Activated effector memory CD4-positive, alpha-beta T cell treated with anti-CD3 and anti-CD28 coated beads, Interleukin-2, amount 50 U/mL, for 16 hours (primary cell): ENCODE data around the gene PTCH1.

Experiments used
- DNase-seq: peaks from one replicate; pipeline ENCODE4 v3.0.0-alpha.2; 2020

PTCH1 gene

DNA sequence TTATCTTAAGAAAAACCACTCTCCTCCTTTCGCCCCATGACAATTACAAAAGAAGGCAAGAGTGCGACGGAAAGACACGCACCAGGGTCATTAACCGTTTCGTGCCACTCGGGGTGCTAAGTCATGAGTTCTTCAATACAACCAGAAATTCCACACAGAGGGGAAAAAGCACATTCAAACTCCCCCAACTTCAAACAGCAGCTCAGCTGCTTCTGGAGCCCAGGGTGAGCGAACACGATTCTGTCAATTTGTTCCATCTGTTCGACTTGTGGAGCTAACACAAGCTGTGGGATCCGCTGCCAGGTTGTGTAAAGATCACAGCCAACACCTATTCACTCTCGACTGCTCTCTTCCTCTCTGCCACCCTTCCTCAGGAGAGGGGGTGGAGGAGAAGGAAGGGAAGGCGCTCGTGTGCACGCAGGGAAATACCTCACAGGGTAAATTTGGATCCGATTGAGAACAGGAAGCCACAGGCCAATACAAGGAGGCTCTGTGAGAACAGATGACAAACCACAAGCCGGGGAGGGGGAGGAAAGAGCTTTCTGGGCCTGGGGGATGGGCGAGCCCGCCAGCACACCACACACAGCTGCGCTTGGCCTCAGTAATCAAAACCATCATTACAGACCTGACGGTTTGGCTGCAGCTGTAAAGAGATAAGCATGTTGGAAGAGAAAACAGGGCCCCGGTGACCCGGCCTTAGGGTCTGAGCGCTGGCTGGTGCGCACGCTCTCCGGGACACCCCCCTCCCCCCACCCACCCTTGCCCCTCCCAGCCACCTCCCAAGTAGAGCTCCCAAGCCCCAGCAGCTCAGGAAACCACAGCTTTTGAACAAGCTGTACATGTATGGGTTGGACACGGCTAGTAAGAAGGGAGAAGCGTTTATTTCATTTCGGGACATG, 54.3 kb downstream of the PTCH1 start:
- peak; percentile 86 for DNase-seq

DNA sequence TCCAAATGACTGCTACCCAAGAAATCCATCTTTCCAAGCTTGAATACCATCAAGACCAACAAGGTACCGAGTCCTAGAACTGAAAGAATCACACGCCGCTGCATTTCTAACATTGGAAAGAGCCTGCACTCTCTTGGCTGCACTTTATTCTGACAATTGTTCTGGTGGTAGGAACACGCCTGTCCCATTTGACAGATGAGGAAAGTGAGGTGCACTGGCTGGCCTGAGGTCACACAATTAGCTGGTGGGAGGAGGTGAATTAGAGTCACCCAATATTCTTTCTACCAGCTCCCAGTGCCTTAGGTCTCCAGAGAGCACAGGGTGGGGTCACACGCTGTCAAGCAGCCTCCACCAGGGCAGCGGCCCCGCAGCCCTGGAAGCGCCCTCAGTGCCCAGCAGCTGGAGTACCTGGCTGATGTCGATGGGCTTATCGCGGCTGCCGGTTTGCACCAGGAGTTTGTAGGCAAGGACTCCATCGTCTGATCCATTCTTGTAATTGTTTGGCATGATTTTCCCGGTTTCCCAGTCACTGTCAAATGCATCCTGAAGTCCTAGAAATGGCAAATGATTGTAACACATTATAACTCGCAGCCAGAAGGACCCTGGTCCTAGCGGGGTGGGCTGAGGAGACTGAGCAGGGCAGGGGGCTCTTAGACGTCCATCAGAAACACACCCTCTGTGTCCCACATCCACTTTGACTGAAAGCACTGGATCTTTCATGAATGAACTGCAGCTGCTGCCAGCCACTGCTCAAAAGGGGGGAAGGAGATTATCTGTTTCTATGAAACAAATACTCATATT, 55.1 kb downstream of the PTCH1 start:
- DNase-seq = no peak

DNA sequence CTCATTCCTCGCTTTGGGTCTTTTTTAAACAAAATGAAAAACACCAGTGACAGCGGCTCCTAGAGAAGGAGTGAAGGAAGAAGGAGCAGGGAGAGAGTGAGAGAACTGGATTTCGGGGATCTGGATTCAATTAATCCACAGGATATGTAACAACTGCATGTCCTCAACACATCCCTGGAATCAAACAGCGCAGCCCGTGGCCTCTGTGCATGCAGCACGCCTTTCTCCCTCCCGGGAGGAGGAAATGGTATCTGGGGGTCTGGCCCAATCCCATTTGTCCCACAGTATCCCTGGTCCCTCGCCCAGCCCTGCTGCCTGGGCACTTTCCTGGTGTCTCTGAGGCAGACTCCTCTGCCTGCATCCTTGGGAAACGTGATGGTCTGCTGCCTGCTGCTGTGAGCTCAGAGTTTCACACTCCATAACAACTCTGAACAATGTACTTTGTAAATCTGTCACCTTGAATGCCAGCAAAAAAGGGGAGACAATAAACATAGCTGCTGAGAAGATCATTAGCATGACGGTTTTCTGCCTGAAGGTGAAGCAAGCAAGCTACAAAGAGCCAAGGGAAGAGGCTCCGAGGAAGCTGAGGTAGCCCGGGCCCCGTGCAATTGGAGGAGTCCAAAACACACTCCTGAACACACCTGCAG, 56.1 kb downstream of the PTCH1 start:
- DNase-seq = no peak

DNA sequence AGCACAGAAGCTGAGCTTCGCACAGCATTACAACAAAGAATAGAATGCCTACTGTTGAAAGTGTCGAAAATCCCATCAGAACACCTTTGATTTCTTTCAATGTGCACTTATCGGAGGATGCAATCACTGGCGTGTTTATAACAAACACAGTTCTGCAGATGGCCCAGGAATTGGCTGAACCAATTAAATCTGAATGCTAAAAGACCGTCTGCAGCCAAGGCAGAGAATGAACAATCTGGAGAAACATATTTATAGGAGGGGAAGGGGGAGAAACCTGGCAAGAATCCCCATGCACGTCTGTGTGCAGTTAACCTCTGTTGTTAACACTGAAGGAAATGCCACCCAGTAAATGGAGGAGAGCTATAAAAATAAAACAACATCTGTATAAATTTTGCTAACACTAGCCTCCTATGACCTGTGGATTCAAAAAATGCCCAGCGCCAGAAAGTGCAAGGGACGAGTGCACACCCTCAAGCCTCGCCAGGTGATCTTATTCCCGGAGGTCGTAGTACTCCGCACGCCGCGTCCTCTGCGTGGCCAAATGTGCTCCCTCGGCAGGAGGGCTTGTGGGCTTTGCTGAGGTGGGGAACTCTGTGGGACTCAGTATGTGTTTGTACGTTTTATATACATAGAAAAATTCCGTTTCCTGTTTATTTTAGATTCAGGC, 56.8 kb downstream of the PTCH1 start:
- no peak for DNase-seq

DNA sequence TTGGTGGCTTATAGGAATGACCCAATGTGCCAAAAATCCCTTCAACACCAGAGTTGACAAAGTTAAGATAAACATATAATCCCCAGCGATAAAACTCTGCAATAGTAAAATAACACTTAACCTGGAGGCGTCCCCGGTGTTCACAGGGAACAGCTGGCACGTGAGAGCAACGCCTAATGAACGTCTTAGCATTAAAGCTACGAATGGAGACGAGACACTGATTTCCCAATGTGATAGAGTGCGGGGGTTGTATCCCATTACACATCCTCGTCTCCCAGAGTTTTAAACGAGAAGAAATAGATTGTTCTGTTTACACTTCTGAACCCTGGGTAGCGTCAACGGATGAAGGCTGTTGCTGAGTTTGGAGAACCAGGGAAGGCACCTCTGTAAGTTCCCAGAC, 57.6 kb downstream of the PTCH1 start:
- DNase-seq = no peak

DNA sequence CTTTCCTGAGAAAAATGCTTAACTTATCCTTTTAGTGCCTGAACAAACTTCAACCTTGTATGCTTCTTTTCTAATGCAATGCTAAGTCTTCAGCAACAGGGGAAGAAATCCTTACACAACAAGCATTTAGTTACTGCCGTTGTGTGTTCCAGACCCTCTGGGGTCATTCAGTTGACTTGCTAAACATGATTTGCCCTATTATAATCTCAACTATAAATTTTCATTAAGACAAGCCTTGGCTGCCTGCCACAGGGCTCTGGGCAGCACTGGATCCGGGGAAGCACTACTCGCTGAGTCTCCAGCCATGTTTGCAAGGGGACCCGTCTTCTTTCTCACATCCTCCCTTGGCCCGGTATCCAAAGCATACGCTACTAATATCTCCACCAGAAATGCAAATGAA, 58.1 kb downstream of the PTCH1 start:
- DNase-seq = no peak

DNA sequence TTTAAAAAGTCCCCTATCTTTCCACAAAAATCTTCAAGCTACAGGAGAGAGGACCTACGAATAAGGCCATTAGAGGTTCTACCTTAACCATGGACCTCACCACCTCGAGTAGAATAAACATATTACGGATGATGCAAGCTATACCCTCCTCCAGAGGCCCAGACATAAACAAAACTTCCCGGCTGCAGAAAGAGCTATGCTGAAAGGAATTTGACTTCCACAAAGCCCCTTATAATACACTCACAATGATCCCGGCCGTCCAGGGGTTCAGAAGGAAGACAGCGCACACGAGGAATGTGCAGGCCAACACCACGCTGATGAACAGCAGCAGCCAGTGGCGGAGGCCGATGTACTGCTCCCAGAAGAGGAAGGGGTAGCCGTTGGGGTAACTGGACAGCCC, 59.0 kb downstream of the PTCH1 start:
- no peak for DNase-seq

DNA sequence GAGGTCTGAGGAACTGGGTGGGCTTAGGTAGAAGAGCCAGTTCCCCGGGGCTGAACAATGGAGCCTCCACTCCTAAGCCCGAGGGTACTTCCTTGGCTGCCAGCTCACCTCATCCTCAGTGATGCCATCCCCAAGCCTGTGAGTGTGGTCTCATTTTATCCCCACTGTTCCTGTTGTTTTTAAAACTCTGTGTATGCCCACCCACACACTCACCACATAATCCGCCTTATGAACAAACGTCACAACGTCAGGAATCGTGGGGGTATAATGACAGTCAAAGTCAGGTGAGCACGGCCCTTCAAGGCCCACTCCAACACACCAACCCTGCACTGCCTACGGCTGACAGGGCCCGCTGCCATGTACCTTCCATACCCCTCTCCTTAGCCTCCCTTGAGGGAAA, 61.1 kb downstream of the PTCH1 start:
- DNase-seq = no peak

DNA sequence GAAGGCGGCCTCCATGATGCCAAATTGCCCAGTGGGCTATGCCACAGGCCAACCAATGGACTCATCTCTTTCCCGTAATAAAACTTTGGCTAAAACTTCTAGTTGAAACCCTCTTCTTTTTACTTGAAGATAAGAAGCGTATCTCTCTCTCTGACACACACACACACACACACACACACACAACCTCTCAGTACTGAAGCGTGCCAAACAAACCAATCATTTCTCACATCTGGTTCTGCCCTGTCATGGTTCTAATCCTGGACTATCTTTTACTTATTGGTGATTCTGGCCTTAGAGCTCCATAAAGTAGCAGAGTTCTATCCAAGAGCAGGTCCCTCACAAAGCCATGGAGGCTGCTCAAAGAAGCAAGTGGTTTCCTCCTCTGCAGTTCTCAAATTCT, 64.6 kb downstream of the PTCH1 start:
- no peak for DNase-seq

DNA sequence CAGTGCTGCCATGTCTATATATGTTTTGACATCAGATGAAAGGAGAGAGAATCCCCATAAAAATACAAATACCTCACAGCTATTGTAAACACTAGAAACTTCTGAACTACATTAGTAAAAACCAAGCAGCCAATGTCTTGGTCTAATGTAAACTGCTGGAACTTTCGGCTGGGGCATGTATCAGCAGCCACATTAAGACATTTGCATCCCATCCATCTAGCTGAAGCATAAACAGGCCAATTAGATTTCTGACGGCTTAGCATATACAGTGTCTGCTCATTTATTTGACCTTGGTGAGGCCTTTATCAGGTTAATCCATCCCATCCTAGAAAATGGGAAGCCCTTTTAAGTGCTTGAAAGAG, 65.7 kb downstream of the PTCH1 start:
- no peak for DNase-seq

DNA sequence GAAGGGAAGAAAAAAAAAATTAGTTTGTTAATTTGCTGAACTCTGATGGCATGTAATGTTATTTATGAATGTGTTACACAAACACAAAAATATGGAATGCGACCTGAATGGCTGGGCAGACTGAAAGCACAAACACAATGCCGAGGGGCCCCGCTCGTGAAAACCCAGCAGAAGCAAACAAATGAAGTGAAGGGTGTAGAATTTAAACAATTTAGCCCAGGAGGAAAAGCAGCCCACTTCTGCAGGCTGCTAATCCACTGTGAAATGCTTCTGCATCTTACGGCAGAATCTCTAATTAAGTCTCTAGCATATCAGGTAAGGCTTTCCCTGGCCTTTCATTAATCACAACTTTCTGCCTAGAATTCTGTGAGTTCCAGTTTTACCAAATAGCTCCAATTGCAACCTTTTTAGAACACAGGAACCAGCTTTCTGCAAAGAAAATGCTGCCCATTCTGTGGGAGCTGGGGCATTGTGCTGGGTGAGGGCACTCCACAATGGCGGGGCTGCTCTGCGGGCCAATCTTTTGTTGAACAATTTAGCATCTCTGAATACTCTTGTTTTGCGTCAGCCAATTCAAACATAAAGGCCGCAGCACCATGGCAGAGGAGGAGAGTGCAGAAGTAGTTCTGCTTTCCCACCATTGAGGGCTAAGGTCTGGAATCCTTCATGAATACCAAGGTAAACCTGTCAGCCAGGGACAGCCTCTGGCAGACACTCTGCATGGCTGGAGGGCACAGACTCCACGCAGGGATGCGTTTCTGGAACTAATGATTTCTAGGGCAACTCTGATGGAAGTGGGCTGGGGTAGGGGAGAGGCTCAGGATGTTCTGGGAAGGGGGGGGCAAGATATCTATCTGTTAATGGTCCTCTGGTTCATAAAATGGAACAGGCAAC, 66.4 kb downstream of the PTCH1 start:
- no peak for DNase-seq

DNA sequence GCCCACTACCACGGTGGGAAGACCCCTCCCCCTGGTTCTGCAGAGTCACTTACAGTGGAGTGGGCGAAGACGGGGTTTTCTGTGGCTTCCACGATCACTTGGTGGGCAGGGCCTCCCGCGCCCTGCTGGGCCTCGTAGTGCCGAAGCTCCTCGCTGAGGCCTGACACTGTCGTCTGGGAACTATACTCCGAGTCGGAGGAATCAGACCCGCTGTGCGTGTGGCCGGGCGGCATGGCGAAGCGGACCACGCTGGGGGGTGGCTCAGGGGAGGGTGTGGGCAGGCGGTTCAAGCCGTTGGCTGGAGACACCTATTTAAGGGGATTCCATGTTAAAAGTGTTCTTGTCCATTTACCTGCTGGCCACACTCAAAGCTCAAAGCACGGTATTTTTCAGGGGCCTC, 67.8 kb downstream of the PTCH1 start:
- DNase-seq = no peak

DNA sequence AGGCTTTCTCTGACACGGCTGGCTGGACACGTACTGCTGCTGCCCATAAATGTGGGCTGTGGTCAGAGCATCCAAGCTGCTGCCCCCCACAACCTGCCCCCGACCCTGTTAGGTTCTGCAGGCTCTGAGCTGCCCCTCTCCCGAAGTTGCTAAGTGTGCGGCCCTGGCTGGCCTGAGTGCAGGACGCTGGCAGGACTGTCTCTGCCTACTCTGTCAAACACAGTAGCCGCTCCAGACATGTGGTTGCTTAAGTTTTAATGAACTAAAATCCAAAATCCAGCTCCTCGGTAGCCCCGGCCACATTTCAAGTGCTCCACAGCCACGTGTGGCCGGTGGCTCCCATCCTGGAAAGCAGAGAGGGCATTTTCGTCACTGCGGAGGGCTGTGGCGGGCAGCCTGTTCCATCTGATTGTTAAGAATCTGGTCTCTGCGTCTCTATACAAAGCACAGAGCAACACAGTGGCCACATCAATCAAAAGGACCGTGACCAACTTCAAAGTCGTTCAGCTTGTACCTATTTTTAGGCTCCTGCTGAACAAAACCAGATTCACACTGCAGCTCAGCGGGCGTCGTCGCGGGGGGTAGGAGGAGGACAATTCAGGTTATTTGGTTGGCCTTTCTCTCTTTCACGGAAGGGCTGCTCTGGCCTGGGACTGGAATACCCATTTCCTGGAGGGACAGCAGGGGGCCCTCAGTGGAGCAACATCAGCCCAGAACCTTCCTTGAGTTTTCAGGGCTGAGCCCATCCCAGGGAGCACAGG, 68.9 kb downstream of the PTCH1 start:
- no peak for DNase-seq

DNA sequence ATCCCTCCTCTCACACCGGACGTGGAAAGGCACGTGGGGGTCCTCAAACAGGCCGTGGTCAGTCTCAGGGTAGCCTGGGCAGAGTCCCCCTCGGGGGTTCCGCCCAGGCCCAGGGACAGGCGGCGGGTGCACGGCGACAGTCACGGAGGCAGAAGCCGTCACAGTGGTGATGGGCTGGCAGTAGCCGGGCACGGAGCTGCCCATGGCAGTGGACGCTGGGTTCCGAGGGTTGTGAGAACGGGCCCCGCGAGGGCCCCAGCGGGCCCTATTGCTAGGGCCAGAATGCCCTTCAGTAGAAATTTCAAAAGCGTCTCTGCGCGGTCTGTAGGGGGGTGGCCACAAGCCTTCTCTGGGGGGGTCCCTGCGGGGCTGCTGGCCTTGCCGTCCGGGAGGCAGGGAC, 69.8 kb downstream of the PTCH1 start:
- DNase-seq = no peak

DNA sequence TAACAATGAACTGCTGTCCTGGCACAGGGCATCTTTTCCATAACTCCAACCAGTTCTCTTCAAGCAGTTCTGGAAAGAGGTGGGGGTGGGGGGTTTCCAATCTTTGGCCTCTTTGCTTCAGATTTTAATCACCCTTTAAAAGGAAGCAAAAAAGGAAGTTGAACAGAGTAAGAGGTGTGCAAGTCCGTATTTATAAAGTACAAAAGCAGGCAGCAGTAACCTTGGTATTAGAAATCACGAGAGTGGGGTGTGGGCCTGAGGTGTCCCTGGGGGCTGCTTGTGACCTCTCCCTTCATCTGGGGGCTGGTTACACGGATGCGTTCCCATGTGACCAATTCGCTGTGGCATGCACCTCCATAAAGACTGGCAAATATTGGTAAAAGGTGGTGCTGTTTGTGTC, 70.5 kb downstream of the PTCH1 start:
- DNase-seq = no peak

DNA sequence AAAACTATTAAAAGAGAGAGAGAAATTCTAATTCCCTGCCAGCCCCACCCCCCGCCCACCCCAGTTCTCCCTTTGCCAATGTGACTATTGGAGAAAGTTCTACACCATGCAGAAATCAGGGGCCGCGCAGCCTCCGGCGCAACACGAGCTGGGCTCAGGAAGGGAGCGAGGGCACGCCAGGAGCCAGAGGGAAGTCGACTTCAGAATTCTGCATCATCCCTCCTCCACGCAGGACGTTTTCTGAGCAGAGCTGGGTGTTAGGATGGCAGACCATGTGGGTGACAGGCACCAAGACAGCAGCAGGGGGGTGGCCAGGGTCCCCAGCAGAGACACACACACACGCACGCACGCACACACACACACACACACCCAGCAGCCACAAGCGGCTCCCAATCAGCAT, 72.6 kb downstream of the PTCH1 start:
- no peak for DNase-seq

DNA sequence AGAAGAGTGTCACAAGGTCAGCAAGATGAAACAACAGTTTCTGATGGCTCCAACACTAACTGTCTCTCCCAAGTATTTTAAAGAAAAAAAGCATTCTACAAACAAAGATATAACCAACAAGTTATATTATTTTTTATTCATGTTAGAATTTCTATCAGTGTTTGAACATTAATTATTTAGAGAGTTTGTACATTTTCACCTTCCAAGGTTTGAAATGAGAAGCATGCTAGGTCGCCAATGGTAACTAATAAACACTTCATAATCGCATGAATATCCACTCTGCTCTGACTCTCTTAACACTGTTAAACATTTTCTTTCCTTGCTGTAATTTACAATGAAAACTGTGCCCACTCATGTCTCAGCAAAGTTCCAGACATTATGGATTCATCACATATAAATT, 73.5 kb downstream of the PTCH1 start:
- DNase-seq = no peak

DNA sequence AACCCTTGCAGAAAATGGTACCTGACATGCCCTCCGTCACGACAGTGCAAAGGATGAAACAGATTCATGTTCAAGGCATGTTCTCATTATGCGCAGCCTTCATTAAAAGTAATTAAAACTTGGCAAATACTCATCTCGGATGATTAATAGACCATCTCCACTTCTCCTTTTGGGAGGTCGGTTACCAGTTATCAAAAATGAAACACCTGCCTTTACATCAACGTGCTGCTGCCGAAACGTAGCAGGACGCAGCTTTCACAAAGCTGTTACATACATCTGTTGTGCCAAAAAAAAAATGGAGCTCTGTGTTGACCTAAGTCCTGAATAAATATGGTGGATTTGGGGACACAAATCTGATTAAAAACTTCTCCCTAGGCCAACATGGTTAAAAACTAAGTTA, 75.7 kb downstream of the PTCH1 start:
- DNase-seq = no peak

DNA sequence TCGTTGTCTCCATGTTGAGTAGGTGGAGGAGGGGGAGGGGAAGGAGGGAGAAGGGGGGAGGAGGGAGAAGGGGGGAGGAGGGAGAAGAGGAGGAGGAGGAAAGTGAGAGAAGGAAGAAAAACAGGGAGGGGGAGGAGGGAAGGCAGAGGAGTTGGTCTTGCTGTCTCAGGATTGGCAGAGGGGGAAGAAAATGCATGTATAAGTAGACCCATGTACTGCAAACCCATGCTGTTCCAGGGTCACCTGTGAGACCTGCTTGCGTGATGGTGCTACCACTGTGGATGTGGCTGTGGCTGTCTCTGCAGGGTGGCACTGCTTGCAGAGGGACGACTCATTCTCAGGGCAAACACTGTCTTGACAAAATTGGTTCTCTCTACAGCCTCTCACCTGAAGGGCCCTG, 76.3 kb downstream of the PTCH1 start:
- DNase-seq = no peak

DNA sequence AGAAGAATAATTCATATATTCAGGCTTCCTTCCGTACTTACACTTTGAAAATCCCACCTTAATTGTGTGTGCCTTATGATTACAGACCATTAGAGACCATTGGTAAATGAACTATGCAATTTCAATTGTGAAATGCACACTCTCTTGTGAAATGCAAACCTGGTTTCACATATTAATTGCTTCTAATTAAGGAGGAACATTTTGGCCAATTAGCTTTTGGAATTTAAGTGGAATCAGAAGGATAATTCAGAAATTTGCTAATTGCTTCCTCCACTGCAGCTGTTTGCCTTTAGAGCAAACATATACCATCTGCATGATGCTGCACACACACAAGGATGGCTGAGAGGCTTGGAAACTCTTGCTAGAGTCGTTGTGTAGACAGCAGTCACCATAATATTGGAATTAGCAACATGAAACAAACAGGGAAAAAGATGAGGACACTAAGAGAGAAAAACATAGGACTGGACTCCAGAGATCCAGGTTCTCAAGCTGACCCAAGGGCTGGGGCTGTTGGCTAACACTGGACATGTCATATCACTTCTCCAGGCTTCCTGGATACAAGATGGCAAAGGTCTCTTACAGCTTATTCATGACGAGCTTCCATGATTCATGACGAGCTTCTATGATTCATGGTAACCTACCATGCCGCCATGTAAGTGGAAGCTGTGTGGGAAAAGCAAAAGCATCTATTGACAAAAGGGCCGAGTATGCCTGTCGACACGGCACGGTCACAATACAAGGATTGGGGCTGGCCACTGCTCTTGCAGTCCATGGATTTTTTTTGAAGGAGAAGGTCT, 78.0 kb downstream of the PTCH1 start:
- DNase-seq = no peak

DNA sequence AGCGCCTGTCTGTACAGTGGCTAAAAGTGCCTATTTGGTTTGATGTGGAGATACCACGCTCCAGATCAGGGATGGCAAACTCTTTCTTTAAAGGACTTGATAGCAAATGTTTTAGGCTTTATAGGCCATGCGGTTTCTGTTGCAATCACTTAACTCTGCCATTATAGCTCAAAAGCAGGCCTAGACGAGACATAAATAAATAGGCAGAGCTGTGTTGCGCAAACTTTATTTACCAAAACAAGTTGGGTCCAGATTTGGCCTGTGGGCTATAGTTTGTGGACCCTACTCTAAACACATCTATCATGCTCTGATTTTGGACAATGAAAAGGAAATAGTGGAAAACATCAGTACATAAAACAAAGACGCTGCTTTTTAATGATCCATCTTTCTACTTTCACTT, 79.2 kb downstream of the PTCH1 start:
- no peak for DNase-seq
